IMR-90 (cell line): ENCODE results near the gene PTN. TPM values are rescaled to one million over a fixed set of nuclear protein-coding genes. Genes with fewer than 3 reads are reported as not detected.

Source experiments
- ATAC-seq: fragments of 200-7000 bp; cut with Tn5 transposase; 2 replicates; pipeline ENCODE4 v1.9.1; 2020; ENCODE audit warnings: low read depth, mild to moderate bottlenecking, moderate library complexity
- BruUV-seq: library from RNA; stranded (reverse); fragments of 400-500 nt; replicated peaks from 2 replicates; lab custom pipeline; 2021; lab: Mats Ljungman, UMichigan
- CTCF ChIA-PET: fragments of 300-600 bp; formaldehyde crosslinking; extraction: SDS; loops from one replicate; lab custom pipeline; 2021; ENCODE audit warnings: antibody characterized with exemption; lab: Yijun Ruan, JAX
- POLR2A ChIA-PET: fragments of 300-600 bp; sonication (Branson Sonifier 250); formaldehyde crosslinking; loops from one replicate; lab custom pipeline; 2022; ENCODE audit warnings: antibody characterized with exemption; ENCODE audit not compliant: unreplicated experiment; lab: Charles Lee
- DNase-seq: peaks from one replicate; pipeline ENCODE4 v3.0.0; 2013
- H2AFZ ChIP-seq: replicated peaks from 2 replicates; pipeline ENCODE3; 2013; ENCODE audit warnings: low read length, mild to moderate bottlenecking; ENCODE audit not compliant: poor library complexity
- H2AK5ac ChIP-seq: 2 replicates; pipeline ENCODE4 v1.6.1; 2013; ENCODE audit warnings: low read depth, low read length, inconsistent platforms
- H2AK9ac ChIP-seq: replicated peaks from 2 replicates; pipeline ENCODE3; 2013; ENCODE audit warnings: mild to moderate bottlenecking, low read depth, low read length, moderate library complexity; ENCODE audit not compliant: poor library complexity
- H2BK120ac ChIP-seq: 2 replicates; pipeline ENCODE4 v1.6.1; 2013; ENCODE audit warnings: low read depth, low read length, inconsistent platforms
- H2BK15ac ChIP-seq: 3 replicates; pipeline ENCODE4 v1.6.1; 2013; ENCODE audit warnings: low read depth, low read length, inconsistent platforms
- H2BK20ac ChIP-seq: 2 replicates; pipeline ENCODE4 v1.6.1; 2013; ENCODE audit warnings: low read depth, mild to moderate bottlenecking, inconsistent platforms, low read length, moderate library complexity
- H2BK5ac ChIP-seq: 2 replicates; pipeline ENCODE4 v1.6.1; 2013; ENCODE audit warnings: mild to moderate bottlenecking, low read depth, low read length, inconsistent platforms; ENCODE audit not compliant: poor library complexity, severe bottlenecking
- H3K14ac ChIP-seq: replicated peaks from 2 replicates; pipeline ENCODE4 v1.6.1; 2013; ENCODE audit warnings: low read depth, low read length, inconsistent platforms
- H3K18ac ChIP-seq: 2 replicates; pipeline ENCODE4 v1.6.1; 2013; ENCODE audit warnings: low read depth, low read length, control low read depth
- H3K23ac ChIP-seq: 2 replicates; pipeline ENCODE4 v1.6.1; 2013; ENCODE audit warnings: low read depth, low read length, inconsistent platforms
- H3K27ac ChIP-seq: 2 replicates; pipeline ENCODE4 v1.5.1; 2013; ENCODE audit warnings: mild to moderate bottlenecking, control low read depth, low read length; ENCODE audit not compliant: insufficient read depth
- H3K27me3 ChIP-seq: 2 replicates; pipeline ENCODE4 v1.6.1; 2013; ENCODE audit warnings: low read length; ENCODE audit not compliant: control insufficient read depth, insufficient read depth
- H3K36me3 ChIP-seq: 2 replicates; pipeline ENCODE4 v1.6.1; 2013; ENCODE audit warnings: low read length, mixed read lengths; ENCODE audit not compliant: control insufficient read depth, insufficient read depth
- H3K4ac ChIP-seq: 2 replicates; pipeline ENCODE4 v1.6.1; 2013; ENCODE audit warnings: low read depth, low read length, inconsistent platforms
- H3K4me1 ChIP-seq: 2 replicates; pipeline ENCODE4 v1.6.1; 2013; ENCODE audit warnings: low read length, mixed read lengths; ENCODE audit not compliant: control insufficient read depth, insufficient read depth
- H3K4me2 ChIP-seq: 2 replicates; pipeline ENCODE4 v1.6.1; 2013; ENCODE audit warnings: low read depth, mild to moderate bottlenecking, control low read depth, low read length, moderate library complexity
- H3K4me3 ChIP-seq: 2 replicates; pipeline ENCODE4 v1.5.1; 2013; ENCODE audit warnings: low read depth, mild to moderate bottlenecking, control low read depth, low read length, moderate library complexity; ENCODE audit not compliant: insufficient read depth
- H3K56ac ChIP-seq: 2 replicates; pipeline ENCODE4 v1.6.1; 2013; ENCODE audit warnings: low read length, inconsistent platforms; ENCODE audit not compliant: insufficient read depth; ENCODE audit errors: extremely low read depth
- H3K79me1 ChIP-seq, 2 experiments: 2 replicates each; pipeline ENCODE4 v1.6.1; 2013; ENCODE audit warnings: low read length in 2 of 2, inconsistent platforms in 1 of 2, low read depth in 1 of 2
- H3K9ac ChIP-seq: 2 replicates; pipeline ENCODE4 v1.6.1; 2013; ENCODE audit warnings: low read depth, low read length, control low read depth
- H3K9me1 ChIP-seq: 2 replicates; pipeline ENCODE4 v1.6.1; 2013; ENCODE audit warnings: low read length, inconsistent platforms; ENCODE audit not compliant: insufficient read depth
- H3K9me3 ChIP-seq: 2 replicates; pipeline ENCODE4 v1.6.1; 2013; ENCODE audit warnings: low read length; ENCODE audit not compliant: control insufficient read depth, insufficient read depth
- H4K20me1 ChIP-seq: 2 replicates; pipeline ENCODE4 v1.6.1; 2013; ENCODE audit warnings: low read length, inconsistent platforms; ENCODE audit not compliant: insufficient read depth
- H4K5ac ChIP-seq: 2 replicates; pipeline ENCODE4 v1.6.1; 2013; ENCODE audit warnings: mild to moderate bottlenecking, low read depth, low read length, control low read depth
- H4K8ac ChIP-seq, 2 experiments: 2 replicates each; pipeline ENCODE4 v1.6.1; 2013; ENCODE audit warnings: low read depth in 2 of 2, low read length in 2 of 2, control low read depth in 1 of 2, inconsistent platforms in 1 of 2
- H4K91ac ChIP-seq: 2 replicates; pipeline ENCODE4 v1.6.1; 2013; ENCODE audit warnings: low read depth, low read length, inconsistent platforms; ENCODE audit not compliant: insufficient read depth
- BHLHE40 ChIP-seq: fragments of 150-350 bp; IDR thresholded peaks from 2 replicates; pipeline ENCODE4 v1.6.1; 2016; ENCODE audit warnings: mild to moderate bottlenecking, low read depth, low read length
- CEBPB ChIP-seq: IDR thresholded peaks from 2 replicates; pipeline ENCODE4 v1.6.1; 2012; ENCODE audit warnings: low read depth, low read length, improper control_type of control experiment
- CHD1 ChIP-seq: IDR thresholded peaks from 2 replicates; pipeline ENCODE4 v1.6.1; 2012; ENCODE audit warnings: low read depth, low read length, improper control_type of control experiment
- FOS ChIP-seq: fragments of 150-350 bp; IDR thresholded peaks from 2 replicates; pipeline ENCODE4 v1.6.1; 2016; ENCODE audit warnings: low read depth, low read length
- MAFK ChIP-seq: IDR thresholded peaks from 2 replicates; pipeline ENCODE4 v1.6.1; 2012; ENCODE audit warnings: low read depth, low read length, improper control_type of control experiment
- MAZ ChIP-seq: IDR thresholded peaks from 2 replicates; pipeline ENCODE4 v1.6.1; 2012; ENCODE audit warnings: low read depth, mild to moderate bottlenecking, low read length, improper control_type of control experiment, moderate library complexity, borderline replicate concordance
- MXI1 ChIP-seq: IDR thresholded peaks from 2 replicates; pipeline ENCODE4 v1.6.1; 2012; ENCODE audit warnings: low read depth, mild to moderate bottlenecking, low read length, moderate library complexity, borderline replicate concordance
- NFE2L2 ChIP-seq: fragments of 150-350 bp; IDR thresholded peaks from 2 replicates; pipeline ENCODE4 v1.6.1; 2016; ENCODE audit warnings: low read depth, mild to moderate bottlenecking, low read length
- POLR2A ChIP-seq: IDR thresholded peaks from 2 replicates; pipeline ENCODE4 v1.6.1; 2012; ENCODE audit warnings: mild to moderate bottlenecking, low read depth, low read length
- RAD21 ChIP-seq: IDR thresholded peaks from 2 replicates; pipeline ENCODE4 v1.6.1; 2012; ENCODE audit warnings: low read length, improper control_type of control experiment
- RCOR1 ChIP-seq: IDR thresholded peaks from 2 replicates; pipeline ENCODE4 v1.6.1; 2012; ENCODE audit warnings: mild to moderate bottlenecking, low read length, improper control_type of control experiment; ENCODE audit not compliant: insufficient replicate concordance
- RFX5 ChIP-seq: IDR thresholded peaks from 2 replicates; pipeline ENCODE4 v1.8.0; 2012; ENCODE audit warnings: low read depth, mild to moderate bottlenecking, low read length, moderate library complexity
- SMC3 ChIP-seq: fragments of 150-350 bp; IDR thresholded peaks from 2 replicates; pipeline ENCODE4 v1.6.1; 2016; ENCODE audit warnings: low read depth, mild to moderate bottlenecking, antibody characterized with exemption, low read length, moderate library complexity
- USF2 ChIP-seq: fragments of 150-350 bp; IDR thresholded peaks from 2 replicates; pipeline ENCODE4 v1.6.1; 2017; ENCODE audit warnings: mild to moderate bottlenecking, antibody characterized with exemption, low read length, low read depth
- WGBS, 2 experiments: methylation state at CpG; one replicate each; pipeline versions ENCODE4 v1.1.5 to v1.1.7; 2013; ENCODE audit warnings: missing lambda C conversion rate in 2 of 2; ENCODE audit not compliant: insufficient read length in 1 of 2; ENCODE audit errors: extremely low coverage in 2 of 2; 5-methylcytosine and 5-hydroxymethylcytosine counted together
- dilution Hi-C: fragments of 300-500 bp; cut with HindIII; formaldehyde crosslinking; loops from one replicate; pipeline ENCODE4 v1.14.3; 2018; ENCODE audit warnings: low sequenced_read_pairs; ENCODE audit not compliant: unreplicated experiment
- in situ Hi-C: fragments of 300-500 bp; cut with MboI; formaldehyde crosslinking; loops from 3 replicates; pipeline ENCODE4 v1.14.3; 2019; ENCODE audit warnings: low sequenced_read_pairs, inconsistent platforms, mixed read lengths
- intact Hi-C: fragments of 100-400 bp; cut with micrococcal nuclease; formaldehyde crosslinking; loops from 2 replicates; pipeline ENCODE4 v1.10.0; 2022
- polyA plus RNA-seq, 3 experiments: library from polyadenylated mRNA; depleted of rRNA; stranded (reverse); fragments of >200 nt; gene quantifications; 2 replicates each; pipeline ENCODE4 v1.2.3, GENCODE V29; 2012; ENCODE audit warnings: low replicate concordance in 1 of 3
- total RNA-seq: library from RNA; depleted of rRNA; stranded (reverse); fragments of >200 nt; gene quantifications from 2 replicates; pipeline ENCODE4 v1.2.3, GENCODE V29; 2012
- TF ChIP-seq, protein P1 (sequence below): fragments of 150-350 bp; IDR thresholded peaks from 2 replicates; pipeline ENCODE4 v1.6.1; 2016; ENCODE audit warnings: low read depth, mild to moderate bottlenecking, low read length, moderate library complexity, borderline replicate concordance
- TF ChIP-seq, protein P2 (sequence below): conservative IDR thresholded peaks from 2 replicates; pipeline ENCODE4 v1.5.1; 2012; ENCODE audit warnings: mild to moderate bottlenecking, low read depth, low read length, improper control_type of control experiment

The PTN gene
- total and polyA plus RNA-seq, 2 of the 4 experiments (the other 2 are of a cell fraction): 61.7 to 186 TPM

- no peak for TF ChIP-seq POLR2A
- no peak for TF ChIP-seq FOS
- TF ChIP-seq, protein P1, sequence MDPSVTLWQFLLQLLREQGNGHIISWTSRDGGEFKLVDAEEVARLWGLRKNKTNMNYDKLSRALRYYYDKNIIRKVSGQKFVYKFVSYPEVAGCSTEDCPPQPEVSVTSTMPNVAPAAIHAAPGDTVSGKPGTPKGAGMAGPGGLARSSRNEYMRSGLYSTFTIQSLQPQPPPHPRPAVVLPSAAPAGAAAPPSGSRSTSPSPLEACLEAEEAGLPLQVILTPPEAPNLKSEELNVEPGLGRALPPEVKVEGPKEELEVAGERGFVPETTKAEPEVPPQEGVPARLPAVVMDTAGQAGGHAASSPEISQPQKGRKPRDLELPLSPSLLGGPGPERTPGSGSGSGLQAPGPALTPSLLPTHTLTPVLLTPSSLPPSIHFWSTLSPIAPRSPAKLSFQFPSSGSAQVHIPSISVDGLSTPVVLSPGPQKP: no peak
- TF ChIP-seq RFX5: no peak
- TF ChIP-seq RCOR1: no peak
- TF ChIP-seq USF2: no peak
- TF ChIP-seq, protein P2, sequence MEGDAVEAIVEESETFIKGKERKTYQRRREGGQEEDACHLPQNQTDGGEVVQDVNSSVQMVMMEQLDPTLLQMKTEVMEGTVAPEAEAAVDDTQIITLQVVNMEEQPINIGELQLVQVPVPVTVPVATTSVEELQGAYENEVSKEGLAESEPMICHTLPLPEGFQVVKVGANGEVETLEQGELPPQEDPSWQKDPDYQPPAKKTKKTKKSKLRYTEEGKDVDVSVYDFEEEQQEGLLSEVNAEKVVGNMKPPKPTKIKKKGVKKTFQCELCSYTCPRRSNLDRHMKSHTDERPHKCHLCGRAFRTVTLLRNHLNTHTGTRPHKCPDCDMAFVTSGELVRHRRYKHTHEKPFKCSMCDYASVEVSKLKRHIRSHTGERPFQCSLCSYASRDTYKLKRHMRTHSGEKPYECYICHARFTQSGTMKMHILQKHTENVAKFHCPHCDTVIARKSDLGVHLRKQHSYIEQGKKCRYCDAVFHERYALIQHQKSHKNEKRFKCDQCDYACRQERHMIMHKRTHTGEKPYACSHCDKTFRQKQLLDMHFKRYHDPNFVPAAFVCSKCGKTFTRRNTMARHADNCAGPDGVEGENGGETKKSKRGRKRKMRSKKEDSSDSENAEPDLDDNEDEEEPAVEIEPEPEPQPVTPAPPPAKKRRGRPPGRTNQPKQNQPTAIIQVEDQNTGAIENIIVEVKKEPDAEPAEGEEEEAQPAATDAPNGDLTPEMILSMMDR: no peak
- no peak for TF ChIP-seq CHD1
- TF ChIP-seq NFE2L2: no peak
- TF ChIP-seq MAZ: no peak
- TF ChIP-seq CEBPB: no peak
- no peak for TF ChIP-seq MAFK
- no peak for TF ChIP-seq MXI1
- TF ChIP-seq BHLHE40: no peak
- TF ChIP-seq RAD21: no peak
- TF ChIP-seq SMC3: no peak
- Histone ChIP-seq H3K18ac (no peak overlapping the region), H3K9me3 (no peaks in the 10 kb centered on the region), H4K20me1 (no peaks in the 10 kb centered on the region), H2BK20ac (no peak overlapping the region), H2AK5ac (no peak overlapping the region), H3K4me3 (no peak overlapping the region), H3K9ac (no peak overlapping the region), H3K14ac (no peak overlapping the region), H3K9me1 (0 out of 2 replicates have a peak, but pooled peaks cover 2% of the 10 kb centered on the region), H4K8ac (no peak overlapping the region), H3K4me2 (no peak overlapping the region; the same call in 1 of the 2 replicates), H2BK120ac (no peak overlapping the region), H3K56ac (no peak overlapping the region), H2AFZ (no peak overlapping the region), H3K27me3 (no peaks in the 10 kb centered on the region), H4K5ac (no peak overlapping the region; the same call in 1 of the 2 replicates), H2BK15ac (no peak overlapping the region), H3K4me1 (peaks cover 2% of the 10 kb centered on the region; the same call in 1 of the 2 replicates), H3K36me3 (no peaks in the 10 kb centered on the region), H3K79me1 (peaks cover 3 to 13% of the 10 kb centered on the region in 2 experiments; a peak in 3 of 4 replicates), H4K91ac (no peak overlapping the region), H2BK5ac (no peak overlapping the region), H3K4ac (no peak overlapping the region), H3K27ac (no peak overlapping the region), H3K23ac (no peak overlapping the region), H2AK9ac (no peak overlapping the region)
- in situ Hi-C loops: no loop called here
- no CpG with 5 or more reads among the region's 4 CpGs for WGBS, 2 experiments
- dilution Hi-C loops: no loop called here
- no peak for DNase-seq
- POLR2A ChIA-PET: no interaction called here
- intact Hi-C loops: no loop called here
- BruUV-seq: no TSS peak
- CTCF ChIA-PET: interaction anchor here (1.5 kb wide), 1 partner anchor 18 kb away, joined by 3 read pairs; no protein-coding TSS in a partner anchor
- no peak for ATAC-seq
Measured at GRCh38 chr7:137306748-137307147, 36.8 kb downstream of the PTN start.
